OCI-LY7 (cell line): ENCODE results near the gene PDZK1IP1. TPM values are rescaled to one million over a fixed set of nuclear protein-coding genes. Genes with fewer than 3 reads are reported as not detected.

Experiments
- BruUV-seq: library from RNA; stranded (reverse); fragments of 400-500 nt; replicated peaks from 2 replicates; lab custom pipeline; 2021; lab: Mats Ljungman, UMichigan
- CTCF ChIA-PET: fragments of 300-600 bp; sonication (Branson Sonifier 250); formaldehyde crosslinking; loops from one replicate; lab custom pipeline; 2022; ENCODE audit warnings: antibody characterized with exemption; ENCODE audit not compliant: unreplicated experiment; lab: Charles Lee
- POLR2A ChIA-PET: fragments of 300-600 bp; sonication (Branson Sonifier 250); formaldehyde crosslinking; loops from one replicate; lab custom pipeline; 2022; ENCODE audit warnings: antibody characterized with exemption; lab: Charles Lee
- DNase-seq: peaks from one replicate; pipeline ENCODE4 v3.0.0-alpha.2; 2015; ENCODE audit warnings: low spot score
- H2AFZ ChIP-seq: fragments of 200-600 bp; sonication (generic), shearing (Covaris generic); 2 replicates; pipeline ENCODE4 v1.6.1; 2014; ENCODE audit warnings: mild to moderate bottlenecking, antibody characterized with exemption, low read length, moderate library complexity
- H3K27ac ChIP-seq: fragments of 200-600 bp; sonication (generic); 2 replicates; pipeline ENCODE4 v1.5.1; 2014; ENCODE audit warnings: mixed run types, low read depth, mild to moderate bottlenecking, moderate library complexity, low read length, inconsistent platforms; ENCODE audit not compliant: poor library complexity, severe bottlenecking
- H3K36me3 ChIP-seq: fragments of 200-600 bp; sonication (generic); 2 replicates; pipeline ENCODE4 v1.6.1; 2014; ENCODE audit warnings: mild to moderate bottlenecking, antibody characterized with exemption, low read length, moderate library complexity, mixed read lengths; ENCODE audit not compliant: insufficient read depth
- H3K4me1 ChIP-seq: fragments of 200-600 bp; sonication (generic); 2 replicates; pipeline ENCODE4 v1.5.1; 2014; ENCODE audit warnings: mild to moderate bottlenecking, low read length; ENCODE audit not compliant: insufficient read depth, poor library complexity, severe bottlenecking
- H3K4me2 ChIP-seq: fragments of 200-600 bp; sonication (generic); 2 replicates; pipeline ENCODE4 v1.6.1; 2014; ENCODE audit warnings: mild to moderate bottlenecking, low read length
- H3K4me3 ChIP-seq: fragments of 200-600 bp; sonication (generic); 2 replicates; pipeline ENCODE4 v1.5.1; 2014; ENCODE audit warnings: mild to moderate bottlenecking, low read depth, low read length; ENCODE audit not compliant: poor library complexity, severe bottlenecking
- H3K79me2 ChIP-seq: fragments of 200-600 bp; sonication (generic); 2 replicates; pipeline ENCODE4 v1.6.1; 2016; ENCODE audit warnings: low read depth, mild to moderate bottlenecking, low read length, moderate library complexity, mixed read lengths; ENCODE audit not compliant: insufficient read depth
- H3K9me2 ChIP-seq: fragments of 200-600 bp; sonication (generic); 2 replicates; pipeline ENCODE4 v1.6.1; 2016; ENCODE audit warnings: mild to moderate bottlenecking, low read length, mixed read lengths; ENCODE audit not compliant: insufficient read depth
- H3K9me3 ChIP-seq: fragments of 200-600 bp; sonication (generic); 2 replicates; pipeline ENCODE4 v1.6.1; 2014; ENCODE audit warnings: mild to moderate bottlenecking, mixed run types, low read length, mixed read lengths
- H4K20me1 ChIP-seq: fragments of 200-600 bp; sonication (generic); 2 replicates; pipeline ENCODE4 v1.6.1; 2014; ENCODE audit warnings: mild to moderate bottlenecking, antibody characterized with exemption, low read length, moderate library complexity, mixed read lengths; ENCODE audit not compliant: insufficient read depth
- EZH2phosphoT487 ChIP-seq: fragments of 200-600 bp; sonication (generic); IDR thresholded peaks from 2 replicates; pipeline ENCODE4 v1.6.1; 2018; ENCODE audit warnings: low read depth, borderline replicate concordance, mild to moderate bottlenecking, mixed run types, antibody characterized with exemption, low read length, moderate library complexity, mixed read lengths
- intact Hi-C: fragments of 100-400 bp; cut with micrococcal nuclease; formaldehyde crosslinking; loops from one replicate; pipeline ENCODE4 v1.10.0; 2022; ENCODE audit not compliant: unreplicated experiment
- total RNA-seq, 2 experiments: library from RNA; depleted of rRNA in 1 of 2; stranded (reverse); fragments of >200 nt in 1 of 2; shearing (Covaris generic) in 1 of 2; gene quantifications; 2 replicates each; pipeline ENCODE4 v1.2.3, GENCODE V29; 2014 to 2022
- TF ChIP-seq, protein P1 (sequence below): fragments of 200-600 bp; sonication (generic); conservative IDR thresholded peaks from 2 replicates; pipeline ENCODE4 v1.5.1; 2014; ENCODE audit warnings: mild to moderate bottlenecking, antibody characterized with exemption, low read length, moderate library complexity, mixed read lengths

Gene PDZK1IP1
- total RNA-seq, 2 experiments from 2014 or later, result not detected

DNA sequence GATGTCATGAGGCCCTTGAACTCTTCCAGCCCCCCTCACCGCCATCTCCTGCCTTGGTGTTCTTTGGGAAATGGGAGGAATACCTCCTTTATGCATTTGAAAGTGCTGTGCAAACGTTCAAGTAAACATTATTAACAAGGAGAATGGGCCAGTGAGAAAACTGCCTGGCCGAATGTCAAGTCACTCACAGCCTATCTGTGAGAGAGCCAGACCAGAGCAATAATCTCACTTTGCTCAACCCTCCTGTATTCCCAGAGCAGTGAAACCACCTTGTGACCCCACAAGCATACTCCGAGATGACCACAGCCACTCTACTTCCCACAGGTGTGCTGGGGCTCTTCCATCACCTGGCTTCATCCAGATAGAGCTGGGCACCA lies 37.0 kb upstream of the PDZK1IP1 start:
- TF ChIP-seq, protein P1, sequence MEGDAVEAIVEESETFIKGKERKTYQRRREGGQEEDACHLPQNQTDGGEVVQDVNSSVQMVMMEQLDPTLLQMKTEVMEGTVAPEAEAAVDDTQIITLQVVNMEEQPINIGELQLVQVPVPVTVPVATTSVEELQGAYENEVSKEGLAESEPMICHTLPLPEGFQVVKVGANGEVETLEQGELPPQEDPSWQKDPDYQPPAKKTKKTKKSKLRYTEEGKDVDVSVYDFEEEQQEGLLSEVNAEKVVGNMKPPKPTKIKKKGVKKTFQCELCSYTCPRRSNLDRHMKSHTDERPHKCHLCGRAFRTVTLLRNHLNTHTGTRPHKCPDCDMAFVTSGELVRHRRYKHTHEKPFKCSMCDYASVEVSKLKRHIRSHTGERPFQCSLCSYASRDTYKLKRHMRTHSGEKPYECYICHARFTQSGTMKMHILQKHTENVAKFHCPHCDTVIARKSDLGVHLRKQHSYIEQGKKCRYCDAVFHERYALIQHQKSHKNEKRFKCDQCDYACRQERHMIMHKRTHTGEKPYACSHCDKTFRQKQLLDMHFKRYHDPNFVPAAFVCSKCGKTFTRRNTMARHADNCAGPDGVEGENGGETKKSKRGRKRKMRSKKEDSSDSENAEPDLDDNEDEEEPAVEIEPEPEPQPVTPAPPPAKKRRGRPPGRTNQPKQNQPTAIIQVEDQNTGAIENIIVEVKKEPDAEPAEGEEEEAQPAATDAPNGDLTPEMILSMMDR, result no peak
- TF ChIP-seq EZH2phosphoT487, result no peak
- Histone ChIP-seq H3K79me2 (no peaks in the 10 kb centered on the region), H3K9me3 (no peaks in the 10 kb centered on the region), H2AFZ (no peak overlapping the region), H3K4me2 (no peak overlapping the region), H4K20me1 (no peaks in the 10 kb centered on the region), H3K4me3 (no peak overlapping the region), H3K36me3 (no peaks in the 10 kb centered on the region), H3K9me2 (no peaks in the 10 kb centered on the region), H3K27ac (no peak overlapping the region), H3K4me1 (no peaks in the 10 kb centered on the region)
- no peak for DNase-seq
- ChIA-PET POLR2A (no interaction called here), CTCF (no interaction called here)
- no TSS peak for BruUV-seq
- intact Hi-C loops, result no loop called here

- DNase-seq, result no peak
- Histone ChIP-seq H3K79me2 (no peaks in the 10 kb centered on the region), H4K20me1 (no peaks in the 10 kb centered on the region), H3K36me3 (no peaks in the 10 kb centered on the region), H3K27ac (no peak overlapping the region), H3K4me3 (no peak overlapping the region), H2AFZ (no peak overlapping the region), H3K9me3 (no peaks in the 10 kb centered on the region), H3K4me2 (no peak overlapping the region), H3K9me2 (no peaks in the 10 kb centered on the region), H3K4me1 (no peaks in the 10 kb centered on the region)
- BruUV-seq, result no TSS peak
- ChIA-PET CTCF (no interaction called here), POLR2A (no interaction called here)
- intact Hi-C loops, result no loop called here
- no peak for TF ChIP-seq EZH2phosphoT487
- TF ChIP-seq, protein P1, result no peak
Observed at GRCh38 chr1:47226121-47226838, 36.4 kb upstream of the PDZK1IP1 start.

DNA sequence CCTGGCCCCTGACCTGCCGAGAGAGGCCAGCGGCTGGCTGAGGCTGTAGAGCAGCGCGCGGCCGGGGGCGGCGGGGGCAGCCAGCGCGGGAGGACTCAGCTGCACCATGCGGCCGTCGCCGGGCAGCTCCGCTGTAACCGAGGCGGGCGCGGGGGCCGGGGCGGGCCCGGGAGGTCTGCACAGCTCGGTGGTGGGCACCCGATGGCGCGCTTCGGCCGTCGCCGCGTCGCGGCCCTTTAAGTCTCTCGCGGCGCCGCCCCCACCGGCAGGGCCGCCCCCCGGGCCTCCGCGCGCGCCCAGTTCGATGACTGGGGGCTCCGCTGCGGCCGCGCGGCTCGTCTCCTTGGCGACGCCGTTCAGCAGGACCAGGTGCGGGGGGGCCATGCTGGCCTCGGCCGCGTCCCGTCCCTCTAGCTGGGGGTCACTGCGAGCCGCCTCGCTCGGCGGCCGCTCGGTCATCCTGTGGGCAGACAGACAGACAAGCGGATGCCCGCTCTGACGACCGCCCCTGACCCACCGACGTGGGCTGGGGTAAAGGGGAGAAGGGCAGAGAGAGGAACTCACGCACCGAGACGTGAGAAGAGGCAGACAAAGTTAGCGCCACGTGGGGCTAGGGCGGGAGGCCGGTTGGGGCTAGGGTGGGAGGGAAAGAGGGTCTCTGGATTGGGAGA lies 35.7 kb upstream of the PDZK1IP1 start:
- Histone ChIP-seq H3K4me1 (no peaks in the 10 kb centered on the region), H3K9me2 (no peaks in the 10 kb centered on the region), H3K36me3 (no peaks in the 10 kb centered on the region), H4K20me1 (no peaks in the 10 kb centered on the region), H3K4me3 (no peak overlapping the region), H2AFZ (no peak overlapping the region), H3K27ac (no peak overlapping the region), H3K9me3 (no peaks in the 10 kb centered on the region), H3K4me2 (no peak overlapping the region), H3K79me2 (no peaks in the 10 kb centered on the region)
- DNase-seq, result no peak
- intact Hi-C loops, result no loop called here
- ChIA-PET CTCF (no interaction called here), POLR2A (no interaction called here)
- no TSS peak for BruUV-seq
- TF ChIP-seq, protein P1, result no peak
- TF ChIP-seq EZH2phosphoT487, result no peak
